Measurements from ENCODE around the gene TMEM248. TPM values are rescaled to one million over a fixed set of nuclear protein-coding genes. Genes with fewer than 3 reads are reported as not detected.
"Not testable (repeated sequence)": the region's sequence is repeated elsewhere in the genome, so short reads cannot be mapped to it uniquely, and the experiment has no call there.

TMEM248 gene
- total and polyA plus RNA-seq, 2 of the 13 experiments (the other 11 are each of a cell fraction or from before 2014, with no cell fraction given) = 54.3 to 109 TPM

GRCh38 chr7:66974986-66975590, 54.1 kb downstream of the TMEM248 start:
- Histone ChIP-seq H3K4me2 (ENCODE audit: low read depth, low read length) (no peak overlapping the region), H3K27me3 (ENCODE audit: control insufficient read depth in 1 of 2, insufficient read depth in 2 of 2, low read length in 2 of 2) (0 out of 5 replicates have a peak, but pooled peaks cover 0 to 1% of the 10 kb centered on the region in 2 experiments), H3K4me1 (ENCODE audit: insufficient read depth, low read length) (peaks cover 28% of the 10 kb centered on the region), H3K4me3 (replicated peaks in 1 of 3; ENCODE audit: insufficient read depth in 1 of 3, low read depth in 2 of 3, low read length in 3 of 3) (no peak overlapping the region), H2AFZ (ENCODE audit: low read length) (no peak overlapping the region), H3K36me3 (replicated peaks in 1 of 2; ENCODE audit: control insufficient read depth in 1 of 2, insufficient read depth in 2 of 2, low read length in 2 of 2) (no peaks in the 10 kb centered on the region), H3K79me2 (ENCODE audit: insufficient read depth, low read length) (no peaks in the 10 kb centered on the region), H3K27ac (ENCODE audit: extremely low read length, insufficient read depth, low read length) (no peak overlapping the region), H3K9ac (ENCODE audit: insufficient read depth, low read depth, low read length) (no peak overlapping the region), H3K9me3 (ENCODE audit: low read length) (peaks cover 2% of the 10 kb centered on the region; the same call in 1 of the 2 replicates), H4K20me1 (ENCODE audit: insufficient read depth, low read length) (no peaks in the 10 kb centered on the region)
- TF ChIP-seq NFYB (CRISPR knock-in tag; IDR thresholded peaks at IDR 0.05) (0 out of 2 replicates have a peak, but pooled peaks have one; percentile 37), ZNF562 (CRISPR knock-in tag; IDR thresholded peaks at IDR 0.05; ENCODE audit: borderline replicate concordance) (no peak)
- ChIA-PET CTCF (ENCODE audit: low intra/inter-chr PET ratio, low total read pairs) (no interaction called here), POLR2A (no interaction called here)
- no peak for FAIRE-seq
- in situ Hi-C loops (cut with HindIII; ENCODE audit: extremely low pct_ligation_motif_present, low pct_unique_long_range_greater_than_20kb) (loop anchor here (25.0 kb wide), 1 partner anchor 138 kb away; no protein-coding TSS in a partner anchor), intact Hi-C loops (cut with micrococcal nuclease; ENCODE audit: unreplicated experiment) (no loop called here)
- BruUV-seq (replicated peaks) = no TSS peak
- no peak for DNase-seq (ENCODE audit: low spot score)
- 85% methylated on average over 15 of the region's 15 CpGs for WGBS (ENCODE audit: low lambda C conversion rate)
- ATAC-seq = no peak

- BruUV-seq (replicated peaks); H3K9ac ChIP-seq (ENCODE audit: insufficient read depth, low read depth, low read length); ATAC-seq; H3K79me2 ChIP-seq (ENCODE audit: insufficient read depth, low read length); H4K20me1 ChIP-seq (ENCODE audit: insufficient read depth, low read length); H3K27ac ChIP-seq (ENCODE audit: extremely low read length, insufficient read depth, low read length); H2AFZ ChIP-seq (ENCODE audit: low read length); H3K4me2 ChIP-seq (ENCODE audit: low read depth, low read length); H3K27me3 ChIP-seq (ENCODE audit: control insufficient read depth in 1 of 2, insufficient read depth in 2 of 2, low read length in 2 of 2); POLR2A ChIA-PET; DNase-seq (ENCODE audit: low spot score); H3K9me3 ChIP-seq (ENCODE audit: low read length); intact Hi-C loops (cut with micrococcal nuclease; ENCODE audit: unreplicated experiment); H3K4me3 ChIP-seq (replicated peaks in 1 of 3; ENCODE audit: insufficient read depth in 1 of 3, low read depth in 2 of 3, low read length in 3 of 3); H3K36me3 ChIP-seq (replicated peaks in 1 of 2; ENCODE audit: control insufficient read depth in 1 of 2, insufficient read depth in 2 of 2, low read length in 2 of 2); CTCF ChIA-PET (ENCODE audit: low intra/inter-chr PET ratio, low total read pairs); H3K4me1 ChIP-seq (ENCODE audit: insufficient read depth, low read length): not testable (repeated sequence)
- FAIRE-seq = peak; percentile 70
- in situ Hi-C loops (cut with HindIII; ENCODE audit: extremely low pct_ligation_motif_present, low pct_unique_long_range_greater_than_20kb) = loop anchor here (25.0 kb wide), 1 partner anchor 141 kb away; no protein-coding TSS in a partner anchor
- WGBS (ENCODE audit: low lambda C conversion rate) = 68% methylated on average over 3 of the region's 5 CpGs
Observed at GRCh38 chr7:66978312-66978711, 57.3 kb downstream of the TMEM248 start.

- 71% methylated on average over 2 of the region's 2 CpGs for WGBS (ENCODE audit: low lambda C conversion rate)
- H3K27me3 ChIP-seq (ENCODE audit: control insufficient read depth in 1 of 2, insufficient read depth in 2 of 2, low read length in 2 of 2); ATAC-seq; H3K27ac ChIP-seq (ENCODE audit: extremely low read length, insufficient read depth, low read length); H3K36me3 ChIP-seq (replicated peaks in 1 of 2; ENCODE audit: control insufficient read depth in 1 of 2, insufficient read depth in 2 of 2, low read length in 2 of 2); H3K4me3 ChIP-seq (replicated peaks in 1 of 3; ENCODE audit: insufficient read depth in 1 of 3, low read depth in 2 of 3, low read length in 3 of 3); DNase-seq (ENCODE audit: low spot score); POLR2A ChIA-PET; BruUV-seq (replicated peaks); H3K9ac ChIP-seq (ENCODE audit: insufficient read depth, low read depth, low read length); H4K20me1 ChIP-seq (ENCODE audit: insufficient read depth, low read length); H3K79me2 ChIP-seq (ENCODE audit: insufficient read depth, low read length); intact Hi-C loops (cut with micrococcal nuclease; ENCODE audit: unreplicated experiment); H2AFZ ChIP-seq (ENCODE audit: low read length); H3K4me1 ChIP-seq (ENCODE audit: insufficient read depth, low read length); H3K4me2 ChIP-seq (ENCODE audit: low read depth, low read length); FAIRE-seq; H3K9me3 ChIP-seq (ENCODE audit: low read length); CTCF ChIA-PET (ENCODE audit: low intra/inter-chr PET ratio, low total read pairs): not testable (repeated sequence)
- in situ Hi-C loops (cut with HindIII; ENCODE audit: extremely low pct_ligation_motif_present, low pct_unique_long_range_greater_than_20kb) = loop anchor here (25.0 kb wide), 1 partner anchor 142 kb away; no protein-coding TSS in a partner anchor
Observed at GRCh38 chr7:66979013-66979412, 58.0 kb downstream of the TMEM248 start.

- WGBS (ENCODE audit: low lambda C conversion rate) = 88% methylated on average over 1 of the region's 1 CpG
- BruUV-seq (replicated peaks); H3K4me3 ChIP-seq (replicated peaks in 1 of 3; ENCODE audit: insufficient read depth in 1 of 3, low read depth in 2 of 3, low read length in 3 of 3); intact Hi-C loops (cut with micrococcal nuclease; ENCODE audit: unreplicated experiment); H3K4me1 ChIP-seq (ENCODE audit: insufficient read depth, low read length); ATAC-seq; CTCF ChIA-PET (ENCODE audit: low intra/inter-chr PET ratio, low total read pairs); H3K27me3 ChIP-seq (ENCODE audit: control insufficient read depth in 1 of 2, insufficient read depth in 2 of 2, low read length in 2 of 2); H4K20me1 ChIP-seq (ENCODE audit: insufficient read depth, low read length); DNase-seq (ENCODE audit: low spot score); H2AFZ ChIP-seq (ENCODE audit: low read length); H3K27ac ChIP-seq (ENCODE audit: extremely low read length, insufficient read depth, low read length); POLR2A ChIA-PET; H3K36me3 ChIP-seq (replicated peaks in 1 of 2; ENCODE audit: control insufficient read depth in 1 of 2, insufficient read depth in 2 of 2, low read length in 2 of 2); H3K9me3 ChIP-seq (ENCODE audit: low read length); H3K9ac ChIP-seq (ENCODE audit: insufficient read depth, low read depth, low read length); H3K4me2 ChIP-seq (ENCODE audit: low read depth, low read length); H3K79me2 ChIP-seq (ENCODE audit: insufficient read depth, low read length): not testable (repeated sequence)
- peak; percentile 47 for FAIRE-seq
- in situ Hi-C loops (cut with HindIII; ENCODE audit: extremely low pct_ligation_motif_present, low pct_unique_long_range_greater_than_20kb) = loop anchor here (25.0 kb wide), 1 partner anchor 143 kb away; no protein-coding TSS in a partner anchor
Observed at GRCh38 chr7:66980336-66980735, 59.3 kb downstream of the TMEM248 start.
